GM12873 (cell line): ENCODE data around the gene SCUBE1.

Experiments used
- CTCF ChIP-seq: IDR thresholded peaks from 2 replicates; pipeline ENCODE4 v1.5.1; 2012; ENCODE audit warnings: low read depth, mild to moderate bottlenecking, moderate library complexity, low read length, control low read depth; ENCODE audit not compliant: insufficient read depth; ENCODE audit errors: missing control alignments

Gene SCUBE1

GRCh38 chr22:43239193-43239780 lies 103.9 kb downstream of the SCUBE1 start:
- no peak for TF ChIP-seq CTCF

GRCh38 chr22:43238526-43239006 lies 104.6 kb downstream of the SCUBE1 start:
- no peak for TF ChIP-seq CTCF

- no peak for TF ChIP-seq CTCF
These were observed 105.9 kb downstream of the SCUBE1 start for GRCh38 chr22:43237280-43237679.

- no peak for TF ChIP-seq CTCF
These were observed 106.6 kb downstream of the SCUBE1 start for GRCh38 chr22:43236411-43237166.

GRCh38 chr22:43235445-43236409 lies 107.4 kb downstream of the SCUBE1 start:
- no peak for TF ChIP-seq CTCF

- no peak for TF ChIP-seq CTCF
These were observed 108.7 kb downstream of the SCUBE1 start for GRCh38 chr22:43234264-43234988.
